ENCODE results near the gene HPD. TPM values are rescaled to one million over a fixed set of nuclear protein-coding genes. Genes with fewer than 3 reads are reported as not detected.

The HPD gene
- total RNA-seq, 1 donor from 2014 or later: 2.5 TPM

GRCh38 chr12:121839106-121839992 lies 19.3 kb downstream of the HPD start:
- DNase-seq (peak; percentile 100), ATAC-seq (peak; percentile 99 to 100)
- intact Hi-C loops (cut with DNase I): no loop called here
- H3K27ac ChIP-seq: peak overlapping the region; percentile 80
- H3K27me3 ChIP-seq (ENCODE audit: low read depth): no peaks in the 10 kb centered on the region
- no peaks in the 10 kb centered on the region for H3K9me3 ChIP-seq
- H3K36me3 ChIP-seq: no peaks in the 10 kb centered on the region
- H3K4me3 ChIP-seq: peak overlapping the region; percentile 75
- peaks cover 9% of the 10 kb centered on the region for H3K4me1 ChIP-seq
- TF ChIP-seq CTCF (IDR thresholded peaks at IDR 0.05): peak; percentile 60

- Histone ChIP-seq H3K9me3 (no peaks in the 10 kb centered on the region), H3K27me3 (ENCODE audit: low read depth) (no peaks in the 10 kb centered on the region), H3K4me3 (no peak overlapping the region), H3K27ac (no peak overlapping the region), H3K4me1 (peaks cover 9% of the 10 kb centered on the region), H3K36me3 (no peaks in the 10 kb centered on the region)
- ATAC-seq: no peak
- no peak for DNase-seq
- TF ChIP-seq CTCF (IDR thresholded peaks at IDR 0.05): no peak
- intact Hi-C loops (cut with DNase I): no loop called here
Observed at GRCh38 chr12:121838126-121838525, 20.5 kb downstream of the HPD start.

- Histone ChIP-seq H3K36me3 (no peaks in the 10 kb centered on the region), H3K4me3 (no peak overlapping the region), H3K27me3 (ENCODE audit: low read depth) (no peaks in the 10 kb centered on the region), H3K9me3 (no peaks in the 10 kb centered on the region), H3K4me1 (peaks cover 9% of the 10 kb centered on the region), H3K27ac (no peak overlapping the region)
- DNase-seq (no peak), ATAC-seq (no peak)
- intact Hi-C loops (cut with DNase I): no loop called here
- no peak for TF ChIP-seq CTCF (IDR thresholded peaks at IDR 0.05)
Observed at GRCh38 chr12:121837680-121838079, 21.0 kb downstream of the HPD start.

GRCh38 chr12:121831571-121832245 lies 27.0 kb downstream of the HPD start:
- Histone ChIP-seq H3K4me3 (no peak overlapping the region), H3K27ac (no peak overlapping the region), H3K9me3 (no peaks in the 10 kb centered on the region), H3K36me3 (peaks cover 54% of the 10 kb centered on the region), H3K4me1 (no peaks in the 10 kb centered on the region), H3K27me3 (ENCODE audit: low read depth) (no peaks in the 10 kb centered on the region)
- DNase-seq (no peak), ATAC-seq (no peak)
- intact Hi-C loops (cut with DNase I): no loop called here
- TF ChIP-seq CTCF (IDR thresholded peaks at IDR 0.05): no peak

GRCh38 chr12:121830588-121831265 lies 27.9 kb downstream of the HPD start:
- ATAC-seq (no peak), DNase-seq (no peak)
- H3K4me1 ChIP-seq: no peaks in the 10 kb centered on the region
- H3K36me3 ChIP-seq: peaks cover 64% of the 10 kb centered on the region
- intact Hi-C loops (cut with DNase I): no loop called here
- no peak overlapping the region for H3K27ac ChIP-seq
- H3K27me3 ChIP-seq (ENCODE audit: low read depth): no peaks in the 10 kb centered on the region
- TF ChIP-seq CTCF (IDR thresholded peaks at IDR 0.05): no peak
- no peaks in the 10 kb centered on the region for H3K9me3 ChIP-seq
- no peak overlapping the region for H3K4me3 ChIP-seq
